Measurements from ENCODE around the gene ZNF362. TPM values are rescaled to one million over a fixed set of nuclear protein-coding genes. Genes with fewer than 3 reads are reported as not detected.
A peak's percentile ranks its signal among the peaks of the same experiment; 100 is the strongest.

ZNF362 gene
- total RNA-seq, 1 donor from 2014 or later, result 10.9 TPM

GRCh38 chr1:33349081-33349759 lies 92.9 kb downstream of the ZNF362 start:
- H3K36me3 ChIP-seq, result no peaks in the 10 kb centered on the region
- peaks cover 31% of the 10 kb centered on the region for H3F3A ChIP-seq (ENCODE audit: low read depth)
- no peak for DNase-seq (ENCODE audit: low spot score)
- peak overlapping the region; percentile 66 for H3K4me3 ChIP-seq
- Mint-ChIP-seq H3K4me1 (peaks cover 71% of the 10 kb centered on the region), H3K4me3 (peak overlapping the region; percentile 92), H3K27ac (peak overlapping the region; percentile 15), H3K27me3 (ENCODE audit: insufficient read depth, low read depth) (peaks cover 2% of the 10 kb centered on the region), H3K36me3 (peaks cover 25% of the 10 kb centered on the region), H3K9me3 (no peaks in the 10 kb centered on the region)
- TF ChIP-seq CTCF (IDR thresholded peaks at IDR 0.05) (no peak), EZH2 (IDR thresholded peaks at IDR 0.05) (no peak), EZH2phosphoT487 (IDR thresholded peaks at IDR 0.05) (no peak)
- no peak overlapping the region for H3K27ac ChIP-seq
- peaks cover 54% of the 10 kb centered on the region for H3K4me1 ChIP-seq
- peak overlapping the region; percentile 33 for H3K9ac ChIP-seq
- H3K9me3 ChIP-seq (ENCODE audit: low read depth), result no peaks in the 10 kb centered on the region
- peaks cover 51% of the 10 kb centered on the region for H4K20me1 ChIP-seq (ENCODE audit: low read depth)
- H3K79me2 ChIP-seq (ENCODE audit: low read depth), result peaks cover 52% of the 10 kb centered on the region
- H2AFZ ChIP-seq (replicated peaks), result no peak overlapping the region
- peaks cover 28% of the 10 kb centered on the region for H3K27me3 ChIP-seq
- peak overlapping the region; percentile 95 for H3K4me2 ChIP-seq

- H3K9ac ChIP-seq, result no peak overlapping the region
- peaks cover 25% of the 10 kb centered on the region for H3K36me3 Mint-ChIP-seq
- H3K27ac ChIP-seq, result no peak overlapping the region
- DNase-seq (ENCODE audit: low spot score), result peak; percentile 94
- H3K4me3 ChIP-seq, result peak overlapping the region; percentile 52
- no peaks in the 10 kb centered on the region for H3K36me3 ChIP-seq
- H3K9me3 Mint-ChIP-seq, result no peaks in the 10 kb centered on the region
- peak overlapping the region; percentile 88 for H3K4me3 Mint-ChIP-seq
- peaks cover 28% of the 10 kb centered on the region for H3K27me3 ChIP-seq
- peaks cover 73% of the 10 kb centered on the region for H3K4me1 Mint-ChIP-seq
- peaks cover 44% of the 10 kb centered on the region for H3K79me2 ChIP-seq (ENCODE audit: low read depth)
- peak overlapping the region; percentile 97 for H3K27ac Mint-ChIP-seq
- peak overlapping the region; percentile 13 for H2AFZ ChIP-seq (replicated peaks)
- H3K4me2 ChIP-seq, result peak overlapping the region; percentile 82
- peaks cover 47% of the 10 kb centered on the region for H3K4me1 ChIP-seq
- H3F3A ChIP-seq (ENCODE audit: low read depth), result peaks cover 24% of the 10 kb centered on the region
- peaks cover 43% of the 10 kb centered on the region for H4K20me1 ChIP-seq (ENCODE audit: low read depth)
- no peaks in the 10 kb centered on the region for H3K9me3 ChIP-seq (ENCODE audit: low read depth)
- peaks cover 2% of the 10 kb centered on the region for H3K27me3 Mint-ChIP-seq (ENCODE audit: insufficient read depth, low read depth)
- no peak for TF ChIP-seq EZH2phosphoT487 (IDR thresholded peaks at IDR 0.05)
- TF ChIP-seq EZH2 (IDR thresholded peaks at IDR 0.05), result no peak
- no peak for TF ChIP-seq CTCF (IDR thresholded peaks at IDR 0.05)
Observed at GRCh38 chr1:33349778-33350610, 93.7 kb downstream of the ZNF362 start.

MicroRNA genes within 50 kb of the gene (microRNA counts, 767-probe panel; counts per million panel counts)
- 460 counts per million, percentile 90 among the panel's probes with 10 or more counts for microRNA hsa-miR-3605-5p

Small RNAs within 50 kb of the gene (microRNA-seq; reads per million reads assigned to microRNA genes)
- 3.6 reads per million, percentile 18 among the genes with 10 or more reads in this experiment for gene MIR3605

Small RNAs within 50 kb of the gene (small RNA-seq; reads per million reads assigned to genes)
- gene RN7SKP16, result not detected

Other genes with a start within 250 kb of the ZNF362 start
- 85.5 and 128 TPM in 2 replicates for gene AK2, start 219.6 kb upstream of the ZNF362 start, total RNA-seq (ENCODE audit: low replicate concordance)
- gene AZIN2, start 175.3 kb upstream of the ZNF362 start, total RNA-seq (ENCODE audit: low replicate concordance), result 1.3 and 5.8 TPM in 2 replicates
- 1.4 and 5.0 TPM in 2 replicates for gene TRIM62, start 74.4 kb upstream of the ZNF362 start, total RNA-seq (ENCODE audit: low replicate concordance)
- not detected in 2 replicates for gene A3GALT2, start 64.6 kb downstream of the ZNF362 start, total RNA-seq (ENCODE audit: low replicate concordance)
- gene PHC2, start 174.6 kb downstream of the ZNF362 start, total RNA-seq (ENCODE audit: low replicate concordance), result 65.0 and 108 TPM in 2 replicates
- gene ZSCAN20, start 216.2 kb downstream of the ZNF362 start, total RNA-seq (ENCODE audit: low replicate concordance), result 11.4 and 14.8 TPM in 2 replicates

Measured in neural progenitor cell (in vitro differentiated cells).